Measurements from ENCODE around the gene LIMS1.

DNA sequence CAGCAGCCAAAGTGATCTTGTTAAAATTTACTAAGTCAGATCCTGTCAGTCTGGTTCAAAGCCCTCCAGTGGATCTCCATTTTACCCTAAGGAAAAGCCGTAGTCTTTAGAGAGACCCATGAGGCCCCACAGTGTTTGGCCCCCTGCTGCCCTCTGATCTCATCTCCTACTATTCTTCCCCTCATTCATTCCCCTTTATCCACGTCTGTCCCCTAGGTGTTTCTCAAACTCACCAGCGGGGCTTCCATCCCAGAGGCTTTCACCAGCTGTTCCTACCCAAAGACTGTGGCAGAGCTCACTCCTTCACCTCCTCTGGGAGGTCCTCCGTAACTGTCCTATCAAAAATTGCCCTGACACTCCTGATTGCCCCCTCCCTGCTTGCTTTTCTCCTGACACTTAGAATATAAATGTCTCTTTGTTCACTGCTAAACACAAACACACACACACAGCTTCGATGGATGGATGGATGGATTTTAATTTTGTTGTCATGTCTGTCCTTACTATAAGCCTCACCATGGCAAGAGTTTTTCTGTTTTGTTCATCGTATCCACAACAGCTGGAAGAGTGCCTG, 26.1 kb downstream of the LIMS1 start:
- TF ChIP-seq CTCF (IDR thresholded peaks at IDR 0.05) (no peak), POLR2A (IDR thresholded peaks at IDR 0.05) (no peak)
